ENCODE measurements around the gene TDRD10. TPM values are rescaled to one million over a fixed set of nuclear protein-coding genes. Genes with fewer than 3 reads are reported as not detected.

Gene TDRD10
- total RNA-seq, 3 donors from 2014 or later (not counting 1 experiment from before 2014, with no cell fraction given) = 0.38 TPM; not detected in 2

GRCh38 chr1:154495496-154496273 is 6.3 kb upstream of the TDRD10 start:
- intact Hi-C loops (cut with micrococcal nuclease) = no loop called here
- ATAC-seq (no peak), DNase-seq (no peak)
- Histone ChIP-seq H3K27me3 (ENCODE audit: control insufficient read depth, insufficient read depth, low read length) (peaks cover 3% of the 10 kb centered on the region), H3K36me3 (ENCODE audit: control insufficient read depth, insufficient read depth, low read length) (no peaks in the 10 kb centered on the region), H3K4me3 (ENCODE audit: low read length) (no peak overlapping the region), H3K4me1 (ENCODE audit: control insufficient read depth, insufficient read depth, low read length) (peaks cover 36% of the 10 kb centered on the region), H3K27ac (ENCODE audit: low read length) (no peak overlapping the region), H3K9me3 (ENCODE audit: control insufficient read depth, insufficient read depth, low read length) (no peaks in the 10 kb centered on the region)
- H3K27ac Mint-ChIP-seq = no peak overlapping the region
- no peaks in the 10 kb centered on the region for H3K36me3 Mint-ChIP-seq
- TF ChIP-seq CTCF (IDR thresholded peaks at IDR 0.05) = no peak
- H3K27me3 Mint-ChIP-seq (ENCODE audit: low read depth in 2 of 2) = peaks cover 13 to 20% of the 10 kb centered on the region in 2 donors
- H3K4me3 Mint-ChIP-seq = no peak overlapping the region
- WGBS (ENCODE audit: insufficient coverage) = 80% methylated on average over 5 of the region's 8 CpGs
- peaks cover 32 to 45% of the 10 kb centered on the region in 2 donors for H3K4me1 Mint-ChIP-seq
- no peaks in the 10 kb centered on the region for H3K9me3 Mint-ChIP-seq

- H3K4me3 Mint-ChIP-seq = no peak overlapping the region
- no peak overlapping the region for H3K4me3 ChIP-seq (ENCODE audit: low read length)
- WGBS (ENCODE audit: insufficient coverage) = 73% methylated on average over 3 of the region's 5 CpGs
- H3K36me3 Mint-ChIP-seq = no peaks in the 10 kb centered on the region
- peaks cover 18 to 27% of the 10 kb centered on the region in 2 donors for H3K27me3 Mint-ChIP-seq (ENCODE audit: low read depth in 2 of 2)
- peaks cover 35 to 48% of the 10 kb centered on the region in 2 donors for H3K4me1 Mint-ChIP-seq
- H3K27me3 ChIP-seq (ENCODE audit: control insufficient read depth, insufficient read depth, low read length) = peaks cover 10% of the 10 kb centered on the region
- DNase-seq (no peak), ATAC-seq (no peak)
- H3K4me1 ChIP-seq (ENCODE audit: control insufficient read depth, insufficient read depth, low read length) = peaks cover 39% of the 10 kb centered on the region
- no peak overlapping the region for H3K27ac Mint-ChIP-seq
- intact Hi-C loops (cut with micrococcal nuclease) = no loop called here
- no peaks in the 10 kb centered on the region for H3K36me3 ChIP-seq (ENCODE audit: control insufficient read depth, insufficient read depth, low read length)
- H3K27ac ChIP-seq (ENCODE audit: low read length) = no peak overlapping the region
- H3K9me3 ChIP-seq (ENCODE audit: control insufficient read depth, insufficient read depth, low read length) = no peaks in the 10 kb centered on the region
- no peak for TF ChIP-seq CTCF (IDR thresholded peaks at IDR 0.05)
- no peaks in the 10 kb centered on the region for H3K9me3 Mint-ChIP-seq
These were observed 5.6 kb upstream of the TDRD10 start for GRCh38 chr1:154496383-154496782.

GRCh38 chr1:154497026-154497806 is 4.8 kb upstream of the TDRD10 start:
- no peaks in the 10 kb centered on the region for H3K36me3 Mint-ChIP-seq
- peaks cover 20 to 27% of the 10 kb centered on the region in 2 donors for H3K27me3 Mint-ChIP-seq (ENCODE audit: low read depth in 2 of 2)
- TF ChIP-seq CTCF (IDR thresholded peaks at IDR 0.05) = no peak
- no peaks in the 10 kb centered on the region for H3K9me3 Mint-ChIP-seq
- Histone ChIP-seq H3K4me1 (ENCODE audit: control insufficient read depth, insufficient read depth, low read length) (peaks cover 37% of the 10 kb centered on the region), H3K36me3 (ENCODE audit: control insufficient read depth, insufficient read depth, low read length) (no peaks in the 10 kb centered on the region), H3K27me3 (ENCODE audit: control insufficient read depth, insufficient read depth, low read length) (peaks cover 12% of the 10 kb centered on the region), H3K4me3 (ENCODE audit: low read length) (no peak overlapping the region), H3K27ac (ENCODE audit: low read length) (no peak overlapping the region), H3K9me3 (ENCODE audit: control insufficient read depth, insufficient read depth, low read length) (no peaks in the 10 kb centered on the region)
- intact Hi-C loops (cut with micrococcal nuclease) = no loop called here
- H3K4me3 Mint-ChIP-seq = no peak overlapping the region
- WGBS (ENCODE audit: insufficient coverage) = 29% methylated on average over 5 of the region's 5 CpGs
- ATAC-seq = no peak
- no peak overlapping the region for H3K27ac Mint-ChIP-seq
- DNase-seq = peak in 1 of 2 donors; percentile 36
- peaks cover 35 to 44% of the 10 kb centered on the region in 2 donors for H3K4me1 Mint-ChIP-seq
